Panc1 (cell line): Measurements from ENCODE around the gene CREB5. TPM values are rescaled to one million over a fixed set of nuclear protein-coding genes. Genes with fewer than 3 reads are reported as not detected.

Experiments used
- ATAC-seq: fragments of 200-7000 bp; cut with Tn5 transposase; 2 replicates; pipeline ENCODE4 v1.9.1; 2020; ENCODE audit warnings: mild to moderate bottlenecking, moderate library complexity
- BruUV-seq: library from RNA; stranded (reverse); fragments of 400-500 nt; replicated peaks from 2 replicates; lab custom pipeline; 2021; lab: Mats Ljungman, UMichigan
- CTCF ChIA-PET: fragments of 300-600 bp; sonication (Branson Sonifier 250); formaldehyde crosslinking; loops from one replicate; lab custom pipeline; 2022; ENCODE audit warnings: antibody characterized with exemption; lab: Charles Lee
- POLR2A ChIA-PET: fragments of 300-600 bp; sonication (Branson Sonifier 250); formaldehyde crosslinking; loops from one replicate; lab custom pipeline; 2022; ENCODE audit warnings: antibody characterized with exemption; lab: Charles Lee
- DNase-seq: peaks from one replicate; pipeline ENCODE4 v3.0.0-alpha.2; 2010; ENCODE audit warnings: low read depth, low spot score
- H3K27ac ChIP-seq: 2 replicates; pipeline ENCODE4 v1.5.1; 2011; ENCODE audit warnings: mild to moderate bottlenecking, low read length, inconsistent platforms
- H3K27me3 ChIP-seq: fragments of 200-500 bp; sonication (Bioruptor generic); 2 replicates; pipeline ENCODE4 v1.6.0; 2014; ENCODE audit warnings: low read length, inconsistent platforms; ENCODE audit not compliant: control insufficient read depth, insufficient read depth
- H3K36me3 ChIP-seq: fragments of 200-500 bp; sonication (Bioruptor generic); 2 replicates; pipeline ENCODE4 v1.5.1; 2014; ENCODE audit warnings: inconsistent platforms, mild to moderate bottlenecking, low read length, moderate library complexity; ENCODE audit not compliant: control insufficient read depth, insufficient read depth
- H3K4me1 ChIP-seq: 2 replicates; pipeline ENCODE4 v1.5.1; 2011; ENCODE audit warnings: inconsistent platforms, mild to moderate bottlenecking, low read length, moderate library complexity; ENCODE audit not compliant: control insufficient read depth, insufficient read depth
- H3K4me3 ChIP-seq, 2 experiments: 2 replicates each; pipeline ENCODE4 v1.5.1; 2011 to 2012; ENCODE audit warnings: low read depth in 2 of 2, low read length in 2 of 2, mild to moderate bottlenecking in 2 of 2, inconsistent platforms in 1 of 2, moderate library complexity in 1 of 2
- H3K9me3 ChIP-seq: fragments of 200-500 bp; sonication (Bioruptor generic); 2 replicates; pipeline ENCODE4 v1.5.1; 2014; ENCODE audit warnings: low read depth, mild to moderate bottlenecking, inconsistent platforms, low read length, moderate library complexity; ENCODE audit not compliant: control insufficient read depth, insufficient read depth
- POLR2AphosphoS5 ChIP-seq: IDR thresholded peaks from 2 replicates; pipeline ENCODE4 v1.6.1; 2012; ENCODE audit warnings: mild to moderate bottlenecking, low read depth, low read length, moderate library complexity
- SIN3A ChIP-seq: IDR thresholded peaks from 2 replicates; pipeline ENCODE4 v1.6.1; 2012; ENCODE audit warnings: low read depth, mild to moderate bottlenecking, low read length, moderate library complexity, borderline replicate concordance; ENCODE audit not compliant: insufficient read depth
- TCF7L2 ChIP-seq: IDR thresholded peaks from 2 replicates; pipeline ENCODE4 v1.6.1; 2011; ENCODE audit warnings: mild to moderate bottlenecking, low read depth, low read length, inconsistent platforms
- in situ Hi-C: cut with HindIII; loops from 2 replicates; pipeline ENCODE4 v1.10.0; 2016; ENCODE audit warnings: low sequenced_read_pairs, low pct_unique_long_range_greater_than_20kb
- intact Hi-C: fragments of 100-400 bp; cut with micrococcal nuclease; formaldehyde crosslinking; loops from one replicate; pipeline ENCODE4 v1.10.0; 2022; ENCODE audit not compliant: unreplicated experiment
- total RNA-seq: library from RNA; stranded (reverse); gene quantifications from one replicate; pipeline ENCODE4 v1.2.1, GENCODE V29; 2021; ENCODE audit not compliant: unreplicated experiment
- TF ChIP-seq, protein P1 (sequence below): fragments of 450-650 bp; IDR thresholded peaks from 2 replicates; pipeline ENCODE4 v1.5.1; 2017; ENCODE audit warnings: mild to moderate bottlenecking
- TF ChIP-seq, protein P2 (sequence below), 2 experiments: IDR thresholded peaks; 2 replicates each; pipeline ENCODE4 v1.6.1; 2011 to 2012; ENCODE audit warnings: low read depth in 2 of 2, control low read depth in 1 of 2, low read length in 1 of 2, mild to moderate bottlenecking in 1 of 2, moderate library complexity in 1 of 2; ENCODE audit not compliant: insufficient read depth in 1 of 2

CREB5 gene
- total RNA-seq, 1 experiment from 2014 or later: 3.1 TPM

DNA sequence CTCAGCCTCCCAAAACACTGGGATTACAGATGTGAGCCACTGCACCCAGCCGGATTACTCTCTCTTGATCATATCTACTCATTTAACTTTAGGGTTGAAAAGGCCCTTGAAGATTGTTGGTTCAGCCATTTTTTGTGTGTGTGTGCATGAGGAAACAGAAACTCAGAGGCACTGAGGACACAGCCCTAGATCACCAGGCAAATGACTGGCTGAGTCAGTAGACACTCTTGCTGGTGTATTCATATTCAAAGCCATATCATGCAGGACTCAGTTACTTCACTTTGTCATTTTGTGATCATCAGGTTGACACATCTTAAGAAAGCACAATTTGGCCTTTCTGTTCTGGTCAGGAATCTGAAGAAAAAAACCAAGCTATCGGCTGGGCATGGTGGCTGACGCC, 292.4 kb downstream of the CREB5 start:
- Histone ChIP-seq H3K4me3 (no peak overlapping the region), H3K27me3 (no peaks in the 10 kb centered on the region), H3K27ac (no peak overlapping the region), H3K36me3 (no peaks in the 10 kb centered on the region), H3K9me3 (no peaks in the 10 kb centered on the region), H3K4me1 (no peaks in the 10 kb centered on the region)
- ATAC-seq: no peak
- ChIA-PET POLR2A (no interaction called here), CTCF (no interaction called here)
- DNase-seq: no peak
- TF ChIP-seq POLR2AphosphoS5: no peak
- no peak for TF ChIP-seq TCF7L2
- TF ChIP-seq, protein P1, sequence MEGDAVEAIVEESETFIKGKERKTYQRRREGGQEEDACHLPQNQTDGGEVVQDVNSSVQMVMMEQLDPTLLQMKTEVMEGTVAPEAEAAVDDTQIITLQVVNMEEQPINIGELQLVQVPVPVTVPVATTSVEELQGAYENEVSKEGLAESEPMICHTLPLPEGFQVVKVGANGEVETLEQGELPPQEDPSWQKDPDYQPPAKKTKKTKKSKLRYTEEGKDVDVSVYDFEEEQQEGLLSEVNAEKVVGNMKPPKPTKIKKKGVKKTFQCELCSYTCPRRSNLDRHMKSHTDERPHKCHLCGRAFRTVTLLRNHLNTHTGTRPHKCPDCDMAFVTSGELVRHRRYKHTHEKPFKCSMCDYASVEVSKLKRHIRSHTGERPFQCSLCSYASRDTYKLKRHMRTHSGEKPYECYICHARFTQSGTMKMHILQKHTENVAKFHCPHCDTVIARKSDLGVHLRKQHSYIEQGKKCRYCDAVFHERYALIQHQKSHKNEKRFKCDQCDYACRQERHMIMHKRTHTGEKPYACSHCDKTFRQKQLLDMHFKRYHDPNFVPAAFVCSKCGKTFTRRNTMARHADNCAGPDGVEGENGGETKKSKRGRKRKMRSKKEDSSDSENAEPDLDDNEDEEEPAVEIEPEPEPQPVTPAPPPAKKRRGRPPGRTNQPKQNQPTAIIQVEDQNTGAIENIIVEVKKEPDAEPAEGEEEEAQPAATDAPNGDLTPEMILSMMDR: no peak
- TF ChIP-seq, protein P2, sequence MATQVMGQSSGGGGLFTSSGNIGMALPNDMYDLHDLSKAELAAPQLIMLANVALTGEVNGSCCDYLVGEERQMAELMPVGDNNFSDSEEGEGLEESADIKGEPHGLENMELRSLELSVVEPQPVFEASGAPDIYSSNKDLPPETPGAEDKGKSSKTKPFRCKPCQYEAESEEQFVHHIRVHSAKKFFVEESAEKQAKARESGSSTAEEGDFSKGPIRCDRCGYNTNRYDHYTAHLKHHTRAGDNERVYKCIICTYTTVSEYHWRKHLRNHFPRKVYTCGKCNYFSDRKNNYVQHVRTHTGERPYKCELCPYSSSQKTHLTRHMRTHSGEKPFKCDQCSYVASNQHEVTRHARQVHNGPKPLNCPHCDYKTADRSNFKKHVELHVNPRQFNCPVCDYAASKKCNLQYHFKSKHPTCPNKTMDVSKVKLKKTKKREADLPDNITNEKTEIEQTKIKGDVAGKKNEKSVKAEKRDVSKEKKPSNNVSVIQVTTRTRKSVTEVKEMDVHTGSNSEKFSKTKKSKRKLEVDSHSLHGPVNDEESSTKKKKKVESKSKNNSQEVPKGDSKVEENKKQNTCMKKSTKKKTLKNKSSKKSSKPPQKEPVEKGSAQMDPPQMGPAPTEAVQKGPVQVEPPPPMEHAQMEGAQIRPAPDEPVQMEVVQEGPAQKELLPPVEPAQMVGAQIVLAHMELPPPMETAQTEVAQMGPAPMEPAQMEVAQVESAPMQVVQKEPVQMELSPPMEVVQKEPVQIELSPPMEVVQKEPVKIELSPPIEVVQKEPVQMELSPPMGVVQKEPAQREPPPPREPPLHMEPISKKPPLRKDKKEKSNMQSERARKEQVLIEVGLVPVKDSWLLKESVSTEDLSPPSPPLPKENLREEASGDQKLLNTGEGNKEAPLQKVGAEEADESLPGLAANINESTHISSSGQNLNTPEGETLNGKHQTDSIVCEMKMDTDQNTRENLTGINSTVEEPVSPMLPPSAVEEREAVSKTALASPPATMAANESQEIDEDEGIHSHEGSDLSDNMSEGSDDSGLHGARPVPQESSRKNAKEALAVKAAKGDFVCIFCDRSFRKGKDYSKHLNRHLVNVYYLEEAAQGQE (IDR thresholded peaks at IDR 0.05; ENCODE audit: insufficient read depth in 1 of 2, low read depth in 2 of 2, low read length in 1 of 2): no peak
- no peak for TF ChIP-seq SIN3A
- in situ Hi-C loops (no loop called here), intact Hi-C loops (no loop called here)
- no TSS peak for BruUV-seq

DNA sequence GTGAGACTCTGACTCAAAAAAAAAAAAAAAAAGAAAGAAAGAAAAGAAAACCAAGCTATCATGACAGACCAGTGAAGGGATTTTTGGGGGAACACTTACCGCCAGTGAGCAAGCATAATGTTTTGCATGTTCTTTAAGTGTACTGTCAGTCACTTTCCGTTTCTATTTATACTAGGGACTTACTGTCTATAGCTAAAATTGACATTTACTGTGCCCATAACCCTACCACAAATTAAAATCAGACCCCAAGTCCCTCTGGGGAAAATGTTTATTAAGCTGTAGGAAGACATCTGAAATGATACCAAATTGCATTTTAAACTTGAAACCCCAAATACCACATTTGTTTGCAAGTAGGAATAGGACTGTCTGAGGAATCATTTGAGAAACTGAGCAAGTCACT, 293.0 kb downstream of the CREB5 start:
- ChIA-PET POLR2A (no interaction called here), CTCF (no interaction called here)
- H3K4me1 ChIP-seq: no peaks in the 10 kb centered on the region
- H3K27me3 ChIP-seq: no peaks in the 10 kb centered on the region
- intact Hi-C loops (no loop called here), in situ Hi-C loops (no loop called here)
- no peak for DNase-seq
- BruUV-seq: no TSS peak
- no peak overlapping the region for H3K4me3 ChIP-seq
- H3K36me3 ChIP-seq: no peaks in the 10 kb centered on the region
- TF ChIP-seq, protein P1: no peak
- no peak for TF ChIP-seq POLR2AphosphoS5
- TF ChIP-seq SIN3A: no peak
- TF ChIP-seq TCF7L2: no peak
- TF ChIP-seq, protein P2 (IDR thresholded peaks at IDR 0.05; ENCODE audit: insufficient read depth in 1 of 2, low read depth in 2 of 2, low read length in 1 of 2): no peak
- ATAC-seq: no peak
- H3K9me3 ChIP-seq: no peaks in the 10 kb centered on the region
- no peak overlapping the region for H3K27ac ChIP-seq
